GM12801 (cell line): ENCODE results near the gene PRSS12.

Source experiments
- CTCF ChIP-seq: IDR thresholded peaks from one replicate; pipeline ENCODE4 v1.5.1; 2011; ENCODE audit warnings: control low read depth; ENCODE audit not compliant: insufficient read length; ENCODE audit errors: extremely low read depth

The PRSS12 gene

GRCh38 chr4:118317691-118318090 is 35.1 kb downstream of the PRSS12 start:
- TF ChIP-seq CTCF: no peak

GRCh38 chr4:118314221-118314620 is 38.6 kb downstream of the PRSS12 start:
- no peak for TF ChIP-seq CTCF

DNA sequence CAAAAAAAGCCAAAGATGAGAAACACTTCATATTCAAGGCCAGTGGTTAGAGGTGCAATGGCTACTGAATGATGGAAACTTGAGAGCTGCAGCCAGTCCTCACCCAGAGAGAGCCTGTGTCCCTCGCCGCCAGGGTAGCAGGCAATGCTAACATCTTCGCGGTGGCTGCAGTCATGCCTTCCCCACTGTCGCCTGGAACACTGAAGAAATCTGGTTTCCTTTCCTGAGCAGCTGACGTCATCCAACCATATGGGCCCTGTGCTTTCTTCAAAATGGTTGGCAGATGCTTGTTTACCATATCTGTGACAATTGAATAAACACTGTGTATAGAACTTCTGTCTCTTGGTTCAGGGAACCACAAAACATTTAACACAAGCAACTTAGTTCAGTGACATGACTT is 39.7 kb downstream of the PRSS12 start:
- no peak for TF ChIP-seq CTCF

- no peak for TF ChIP-seq CTCF
Measured at GRCh38 chr4:118308306-118309030, 44.3 kb downstream of the PRSS12 start.

DNA sequence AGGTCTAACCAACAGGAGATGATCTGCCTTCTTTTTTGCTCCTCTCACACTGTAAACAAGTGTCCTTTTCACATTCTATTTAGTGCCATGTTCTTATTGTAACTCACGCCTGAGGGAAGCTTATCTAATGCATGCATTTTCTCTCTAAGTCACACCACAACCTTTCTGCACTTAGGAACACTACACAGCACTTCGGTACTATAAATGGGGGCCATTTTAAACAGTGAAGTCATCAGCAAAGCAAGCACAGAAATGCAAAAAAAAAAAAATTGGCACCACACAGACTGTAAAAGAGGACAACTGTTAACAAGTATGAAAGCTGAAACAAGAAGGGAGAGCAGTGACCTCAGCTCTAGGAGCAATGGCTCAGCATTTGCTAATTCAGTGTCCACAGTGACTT is 45.2 kb downstream of the PRSS12 start:
- TF ChIP-seq CTCF: no peak

GRCh38 chr4:118296729-118297128 is 56.1 kb downstream of the PRSS12 start:
- no peak for TF ChIP-seq CTCF

- TF ChIP-seq CTCF: no peak
Measured at GRCh38 chr4:118290951-118291350, 61.9 kb downstream of the PRSS12 start.
